Stimulated activated CD8-positive, alpha-beta memory T cell treated with anti-CD3 and anti-CD28 coated beads, Interleukin-7, amount 100 ng/mL, for 4 hours (primary cell): ENCODE data around the gene ARHGAP10.

Source experiments
- DNase-seq, 2 donors: peaks; one replicate each; pipeline ENCODE4 v3.0.0-alpha.2; 2020; ENCODE audit warnings: low read depth in 2 of 2

ARHGAP10 gene

DNA sequence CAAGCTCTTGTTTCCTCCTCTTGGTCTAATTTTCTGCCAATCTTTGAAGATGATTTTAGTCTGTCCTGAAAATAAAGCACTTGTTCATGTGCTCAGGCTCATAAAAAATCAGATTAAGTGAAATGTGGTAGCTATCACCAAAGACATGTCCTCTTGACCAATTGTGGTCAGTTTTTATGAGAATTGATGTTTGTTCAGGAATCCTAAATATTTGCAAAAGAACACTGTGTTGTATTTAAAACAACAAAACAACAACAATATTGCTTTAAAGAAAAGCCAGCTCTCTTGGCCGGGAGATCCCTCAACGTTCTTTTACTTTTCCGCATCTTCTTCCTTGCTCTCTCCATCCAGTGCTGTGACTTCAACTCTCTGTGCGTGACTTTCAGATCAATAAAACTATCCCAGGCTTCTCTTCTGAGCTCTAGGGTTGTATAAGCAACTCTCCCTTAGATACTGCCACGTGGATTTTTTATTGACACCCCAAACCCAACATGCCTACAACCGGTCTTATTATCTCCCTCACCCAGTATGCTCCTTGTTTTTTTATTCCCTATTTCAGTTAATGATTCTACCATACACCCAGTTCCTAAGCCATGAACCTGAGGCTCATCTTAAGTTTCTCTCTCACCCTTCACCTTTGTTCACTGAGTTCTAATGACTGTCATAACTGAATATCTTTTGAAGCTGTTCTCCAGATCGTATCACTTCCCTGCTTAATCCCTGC, 309.9 kb downstream of the ARHGAP10 start:
- no peak for DNase-seq

DNA sequence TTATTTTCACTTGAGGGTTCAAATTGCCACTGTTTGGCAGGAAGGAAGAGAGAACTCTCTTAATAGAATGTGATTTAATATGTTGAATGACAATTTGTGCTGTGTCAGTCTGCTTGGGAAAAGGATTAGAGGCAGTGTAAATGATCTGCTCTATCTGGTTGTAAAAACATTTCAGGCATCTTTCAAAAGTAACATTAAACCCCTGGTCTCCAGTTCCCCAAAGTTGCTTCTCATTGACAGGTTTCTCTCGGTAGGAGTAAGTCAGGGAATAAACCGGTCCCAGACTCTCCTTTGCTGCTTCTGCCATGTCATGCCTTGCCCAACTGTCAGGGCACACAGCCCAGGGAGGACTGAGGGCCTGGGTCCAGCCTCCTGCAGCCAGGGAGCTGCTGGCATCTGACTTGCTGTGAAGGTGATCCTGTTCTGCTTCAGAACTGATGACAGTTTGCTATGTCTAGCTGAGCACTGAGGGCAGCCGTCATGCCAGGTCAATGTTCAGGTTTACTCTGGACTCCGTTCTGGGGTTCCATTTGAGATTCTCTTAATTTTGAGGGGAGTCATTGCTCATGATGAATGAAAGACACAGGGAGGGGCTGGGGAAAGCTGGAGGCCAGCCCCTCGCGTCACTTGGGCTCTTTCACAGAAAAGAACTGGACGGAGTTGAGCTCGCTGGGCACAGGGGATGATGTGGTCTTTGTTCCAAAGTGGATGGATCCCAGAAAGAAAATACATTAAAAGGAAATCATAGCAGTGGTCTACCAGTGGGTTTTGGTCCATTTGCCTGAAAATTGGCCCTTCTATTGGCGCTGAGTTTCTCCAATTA, 312.4 kb downstream of the ARHGAP10 start:
- DNase-seq = no peak

DNA sequence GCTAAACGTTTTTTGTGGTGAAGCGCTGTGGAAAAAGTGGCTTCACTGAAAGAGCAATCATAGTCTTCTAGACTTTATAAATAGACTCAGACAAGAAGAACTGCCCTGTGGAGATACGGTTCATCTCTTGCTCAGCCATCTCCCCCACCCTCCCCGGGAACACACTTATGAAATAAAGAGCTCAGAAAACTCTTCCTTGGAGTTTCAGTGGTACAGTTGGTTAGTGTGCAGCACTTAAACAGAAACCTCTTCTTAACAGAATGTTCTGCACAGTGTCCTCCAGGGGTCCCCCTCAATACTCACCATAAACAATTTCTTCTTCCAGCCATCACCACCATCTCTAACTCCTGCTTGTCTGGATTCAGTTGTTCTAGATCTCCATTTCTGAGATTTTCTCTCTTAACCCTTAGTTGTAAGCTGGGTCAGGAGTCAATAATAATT, 313.0 kb downstream of the ARHGAP10 start:
- DNase-seq = no peak

DNA sequence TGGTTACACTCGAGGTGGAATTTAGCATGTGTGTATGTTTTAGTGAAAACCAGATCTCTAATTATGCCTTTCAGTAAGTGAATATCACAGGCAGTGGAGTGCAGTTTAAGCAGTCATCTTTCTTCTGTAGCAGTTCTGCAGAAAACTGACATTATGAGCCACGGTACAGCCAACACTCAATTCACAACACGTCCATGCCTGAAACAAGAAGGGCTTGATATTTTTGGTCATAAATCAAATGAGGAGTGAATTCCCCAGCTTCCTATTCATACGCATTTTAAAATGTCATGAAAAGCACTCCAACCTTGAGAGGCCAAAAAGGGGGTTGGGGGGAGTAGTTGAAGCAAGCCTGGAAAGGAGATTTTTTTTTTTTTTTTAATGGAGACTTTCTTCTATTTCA, 316.7 kb downstream of the ARHGAP10 start:
- no peak for DNase-seq

DNA sequence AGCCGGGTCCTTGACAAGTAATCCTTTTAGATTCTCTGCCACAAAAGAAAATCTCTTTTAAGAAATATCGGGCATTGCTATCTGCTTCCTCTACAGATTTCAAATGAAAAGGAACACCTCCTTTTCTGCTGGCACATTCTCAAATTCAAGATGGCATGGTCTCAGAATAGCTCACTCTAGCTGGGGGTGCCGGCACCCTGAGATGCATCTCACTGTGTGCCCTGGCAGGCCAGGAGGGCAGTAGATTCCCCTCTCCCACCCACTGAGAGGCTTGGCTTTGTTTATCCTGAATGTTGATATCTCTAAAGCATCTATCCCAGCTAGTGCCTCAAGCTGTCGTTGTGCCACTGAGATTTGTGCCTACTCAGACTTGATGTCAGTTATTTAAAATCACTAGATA, 319.5 kb downstream of the ARHGAP10 start:
- DNase-seq = no peak

DNA sequence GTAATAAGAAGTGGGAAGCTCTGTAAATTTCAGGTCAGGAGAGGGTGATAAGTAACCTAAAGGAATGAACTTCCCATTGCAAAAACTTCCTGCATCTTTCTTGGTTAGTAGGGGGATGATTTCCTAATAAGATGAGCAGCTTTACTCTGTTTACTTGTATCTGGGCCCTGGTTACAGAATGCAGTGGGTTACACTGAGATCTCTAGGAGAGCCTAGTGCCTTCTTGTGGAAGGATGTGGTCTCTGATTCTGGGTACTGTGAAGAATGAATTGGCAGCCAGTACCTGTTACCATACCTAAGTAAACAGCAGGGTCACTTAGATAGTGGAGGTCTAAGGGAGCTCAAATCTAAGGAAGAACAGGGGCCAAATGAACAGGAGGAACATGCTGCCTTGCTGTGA, 320.6 kb downstream of the ARHGAP10 start:
- no peak for DNase-seq

DNA sequence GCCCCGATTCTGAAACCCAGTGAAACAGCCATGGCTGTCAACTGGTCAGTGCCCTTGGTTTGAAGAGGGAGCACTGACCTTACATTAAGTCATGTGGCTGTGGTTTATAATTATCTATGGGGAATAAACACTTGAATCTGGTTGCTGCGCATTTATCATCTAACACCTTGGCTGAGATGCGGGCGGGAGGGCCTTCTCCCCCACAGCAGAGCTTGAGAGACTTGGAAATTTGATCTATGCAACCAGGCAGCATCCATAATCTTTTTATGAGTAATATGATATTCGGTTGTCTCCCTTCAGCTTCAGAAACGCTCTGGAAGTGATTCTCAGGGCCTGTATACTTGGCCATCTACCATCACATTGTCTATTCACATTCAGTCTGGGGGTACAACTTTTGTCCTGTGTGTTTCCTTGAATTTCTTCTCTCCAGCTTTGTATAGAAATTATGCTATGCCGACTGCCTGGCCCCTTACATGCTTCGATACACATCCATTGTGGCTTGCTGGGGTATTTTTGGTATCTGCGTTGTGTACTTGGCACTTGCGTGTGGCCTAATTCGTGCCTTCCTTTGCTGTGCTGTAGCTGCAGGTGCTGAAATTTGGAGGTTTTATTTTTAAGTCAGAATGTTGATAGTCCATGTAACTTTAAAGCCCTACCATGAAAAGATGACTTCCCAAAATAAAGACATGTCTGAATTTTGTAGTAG, 321.6 kb downstream of the ARHGAP10 start:
- no peak for DNase-seq

DNA sequence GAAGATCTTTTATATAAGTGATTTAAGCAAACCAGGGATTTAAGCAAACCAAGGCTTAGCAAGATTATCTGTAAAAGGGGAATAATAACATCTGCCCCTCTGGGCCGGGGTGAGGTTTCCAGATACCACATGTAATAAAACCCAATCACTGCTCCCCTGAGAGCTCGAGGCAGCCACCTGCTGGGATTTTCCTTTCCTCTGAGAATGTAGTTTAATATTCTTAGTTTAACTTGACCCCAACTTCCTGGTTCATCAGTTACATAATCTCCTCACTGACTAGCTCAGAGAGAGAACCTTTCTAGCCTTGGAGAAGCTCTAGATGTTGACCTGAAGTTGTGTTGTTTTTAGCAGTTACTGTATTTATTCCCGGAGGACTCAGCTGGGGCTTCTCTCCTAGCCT, 322.4 kb downstream of the ARHGAP10 start:
- DNase-seq = no peak

DNA sequence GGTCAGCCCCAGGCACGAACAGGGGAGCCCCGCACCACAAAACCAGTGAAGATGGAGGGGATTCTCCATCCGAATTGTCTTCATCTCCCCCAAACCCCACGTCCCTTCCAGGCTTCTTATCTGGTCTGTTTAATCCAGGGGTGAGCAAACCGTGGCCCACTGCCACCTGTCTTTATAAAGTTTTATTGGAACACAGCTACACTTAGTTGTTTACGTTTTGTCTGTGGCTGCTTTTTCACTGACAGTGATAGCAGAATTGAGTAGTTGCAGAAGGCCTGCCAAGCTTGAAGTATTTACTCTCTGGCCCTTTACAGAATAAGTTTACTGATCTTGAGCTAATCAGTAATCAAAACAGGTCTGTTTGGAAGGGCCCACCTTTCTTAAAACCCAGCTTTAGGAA, 324.0 kb downstream of the ARHGAP10 start:
- DNase-seq = no peak

DNA sequence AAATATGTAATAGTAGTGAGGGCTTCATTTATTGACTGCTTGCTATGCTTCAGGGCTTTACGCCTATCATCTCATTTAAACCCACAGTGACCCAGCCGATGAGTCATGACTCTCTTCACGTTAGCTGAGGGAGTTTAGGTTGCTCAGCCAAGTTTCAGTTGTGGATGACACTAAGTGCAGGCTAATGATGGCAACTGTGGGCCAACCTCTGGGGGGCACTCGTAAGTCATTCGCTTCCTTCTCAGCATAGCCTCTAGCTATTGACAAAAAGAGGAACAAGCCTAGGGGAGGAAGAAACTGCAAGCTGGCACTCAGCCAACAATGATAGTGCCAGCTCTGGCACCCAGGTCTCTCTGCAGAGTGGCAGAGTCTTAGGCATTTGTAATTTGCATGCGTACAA, 325.0 kb downstream of the ARHGAP10 start:
- peak; percentile 53 to 67 for DNase-seq

DNA sequence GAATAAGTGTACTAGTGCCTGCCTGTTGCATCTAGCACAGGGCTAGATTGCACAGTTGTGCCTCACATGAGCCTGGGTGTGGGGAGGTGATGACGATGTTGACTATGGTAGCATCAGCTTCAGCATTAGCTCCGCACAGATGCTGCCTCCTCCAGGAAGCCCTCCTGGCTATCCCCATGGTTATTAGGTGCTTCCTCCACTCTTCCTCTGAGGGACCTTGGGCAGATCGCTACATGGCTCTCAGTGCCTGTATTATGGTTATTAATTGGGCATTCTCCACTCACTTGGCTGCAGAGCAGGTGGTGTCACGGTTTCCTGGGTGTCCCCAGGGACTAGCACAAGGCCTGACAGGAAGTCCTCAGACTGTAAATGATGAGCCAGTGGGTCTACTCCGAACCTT, 325.6 kb downstream of the ARHGAP10 start:
- no peak for DNase-seq

DNA sequence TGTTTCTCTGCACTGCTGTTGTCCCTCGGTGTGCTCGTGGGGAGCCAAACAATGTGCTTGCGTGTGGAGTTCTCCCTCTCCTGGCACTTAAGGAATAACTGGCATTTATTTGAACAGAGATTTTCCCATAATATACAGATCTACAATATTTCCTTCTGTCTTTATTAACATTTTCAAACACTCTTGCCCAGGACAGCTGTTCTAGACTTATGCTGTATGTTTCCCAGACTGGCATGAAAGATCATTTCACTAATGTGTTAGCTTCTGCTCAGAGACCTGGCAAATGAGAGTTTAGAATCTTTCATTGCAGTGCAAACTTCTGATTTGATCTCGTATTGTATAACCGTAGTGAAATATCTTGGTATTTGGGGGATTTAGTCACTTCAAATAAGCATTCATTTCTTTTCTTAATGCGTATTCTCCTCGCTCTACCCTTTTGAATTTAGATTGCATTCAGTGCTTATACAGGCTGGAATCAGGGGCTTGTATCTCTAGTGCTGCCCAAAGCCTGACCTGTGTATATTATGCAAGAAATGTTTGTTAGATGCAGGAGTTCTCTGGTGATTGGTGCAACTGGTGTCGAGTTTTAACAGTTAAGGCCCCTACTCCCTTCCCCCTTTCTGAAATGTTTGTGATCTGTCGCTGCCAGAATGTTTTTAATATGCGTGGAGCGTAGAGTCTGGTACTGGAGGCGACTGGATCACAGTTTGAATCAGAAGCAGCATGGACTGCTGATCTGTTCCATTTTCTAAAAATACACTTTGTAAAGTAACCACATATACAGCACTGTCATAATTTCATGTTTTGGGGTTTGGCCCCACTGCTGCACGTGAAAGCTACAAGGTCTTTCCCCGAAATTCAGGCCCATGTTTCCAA, 326.3 kb downstream of the ARHGAP10 start:
- DNase-seq = no peak

DNA sequence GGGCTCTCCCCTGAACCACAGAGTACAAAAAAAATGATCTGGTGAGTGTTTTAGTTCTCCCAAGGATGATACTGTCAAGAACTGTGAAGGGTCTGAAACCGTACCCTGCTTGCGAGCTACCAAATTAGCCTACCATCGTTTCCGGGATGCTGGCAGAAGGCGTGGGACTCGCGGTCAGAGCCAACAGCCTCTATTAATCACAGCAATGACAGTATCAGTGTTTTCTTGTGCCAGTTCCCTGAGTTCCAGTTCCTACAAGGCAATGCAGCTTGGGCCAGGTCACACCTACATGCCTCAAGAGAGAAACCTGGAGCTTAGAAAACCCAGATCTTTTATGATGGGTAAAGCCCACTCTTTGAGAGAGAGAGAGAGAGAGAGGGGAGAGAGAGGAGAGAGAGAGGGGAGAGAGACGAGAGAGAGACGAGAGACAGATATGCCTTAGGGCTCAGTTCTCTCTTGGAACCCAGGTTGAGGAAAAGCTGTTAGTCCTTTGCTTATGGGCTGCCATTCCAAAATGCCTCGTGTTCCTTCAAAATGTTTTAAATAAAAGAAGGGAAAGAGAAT, 327.8 kb downstream of the ARHGAP10 start:
- no peak for DNase-seq

DNA sequence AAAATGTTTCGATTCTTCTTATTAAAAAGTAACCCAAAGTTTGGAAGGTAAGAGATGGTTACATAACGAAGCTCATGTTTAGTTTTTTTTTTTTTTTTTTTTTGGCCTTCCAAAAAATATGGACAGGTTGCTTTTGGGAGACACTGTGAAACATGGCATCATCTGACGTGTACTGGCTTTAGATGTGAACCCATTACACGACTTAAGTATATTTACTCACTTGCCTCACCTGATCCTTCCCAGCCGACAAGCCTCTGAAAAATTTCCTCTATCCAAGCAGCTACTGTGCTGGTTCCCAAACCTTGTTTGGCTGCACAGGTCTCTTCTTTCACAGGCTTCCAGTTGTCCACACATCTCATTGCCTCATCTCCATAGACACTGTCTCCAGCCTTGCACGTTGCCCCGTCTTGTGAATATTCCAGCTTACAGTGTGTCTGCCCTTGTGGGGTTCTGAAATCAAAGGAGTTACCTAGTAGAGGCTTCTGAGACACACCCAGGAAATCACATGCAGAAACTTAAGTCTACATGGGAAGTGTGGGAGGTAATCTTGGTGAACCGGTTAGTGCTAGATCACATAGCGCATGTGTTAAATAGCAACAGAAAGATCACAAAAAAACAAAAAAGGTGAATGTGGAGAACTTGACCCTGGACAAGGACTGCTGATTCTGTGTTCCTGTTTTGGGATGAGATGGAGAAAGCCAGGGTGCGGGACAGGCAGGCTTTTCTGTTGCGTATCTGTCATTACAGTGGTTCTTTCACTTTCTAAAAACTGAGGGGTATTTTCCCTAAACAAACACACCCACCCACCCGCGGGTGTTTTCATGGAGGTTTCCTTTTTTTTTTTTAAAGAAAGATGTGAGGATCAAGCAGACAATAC, 328.6 kb downstream of the ARHGAP10 start:
- DNase-seq = no peak

DNA sequence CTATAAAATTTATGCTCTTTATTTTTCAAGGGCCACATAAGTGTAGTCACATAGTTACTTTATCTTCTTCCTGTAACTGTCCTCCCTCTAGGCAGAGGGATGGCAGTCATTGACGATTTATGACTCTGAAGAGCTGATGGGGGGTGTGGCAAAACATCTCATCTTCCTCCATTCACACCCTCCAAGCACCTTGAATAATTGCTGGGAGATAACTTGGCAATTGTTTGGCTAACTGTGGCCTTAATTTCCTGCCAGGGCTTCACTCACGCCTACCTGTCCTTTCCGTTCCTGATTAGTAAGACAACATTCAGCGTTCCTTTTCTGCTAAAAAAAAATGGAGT, 329.2 kb downstream of the ARHGAP10 start:
- DNase-seq = no peak

DNA sequence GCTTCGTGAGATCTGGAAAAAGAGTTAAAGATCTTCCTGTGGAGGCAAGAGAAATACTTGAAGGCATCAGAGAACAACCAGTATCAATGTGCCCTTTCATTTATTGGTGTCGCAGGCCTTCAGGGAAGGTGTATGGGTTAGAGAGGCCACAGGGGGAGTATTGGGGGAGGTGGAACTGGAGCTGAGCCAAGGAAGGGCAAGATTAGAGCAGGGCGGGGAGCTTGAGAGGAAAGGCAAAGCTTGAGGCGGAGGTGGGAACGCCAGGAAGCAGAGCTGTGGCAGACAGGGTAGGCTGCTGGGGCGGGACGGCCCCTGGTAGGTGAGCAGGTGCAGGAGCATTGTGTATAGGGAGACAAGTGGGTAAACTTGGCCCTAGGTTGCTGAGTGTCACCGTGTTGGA, 329.9 kb downstream of the ARHGAP10 start:
- DNase-seq = no peak

DNA sequence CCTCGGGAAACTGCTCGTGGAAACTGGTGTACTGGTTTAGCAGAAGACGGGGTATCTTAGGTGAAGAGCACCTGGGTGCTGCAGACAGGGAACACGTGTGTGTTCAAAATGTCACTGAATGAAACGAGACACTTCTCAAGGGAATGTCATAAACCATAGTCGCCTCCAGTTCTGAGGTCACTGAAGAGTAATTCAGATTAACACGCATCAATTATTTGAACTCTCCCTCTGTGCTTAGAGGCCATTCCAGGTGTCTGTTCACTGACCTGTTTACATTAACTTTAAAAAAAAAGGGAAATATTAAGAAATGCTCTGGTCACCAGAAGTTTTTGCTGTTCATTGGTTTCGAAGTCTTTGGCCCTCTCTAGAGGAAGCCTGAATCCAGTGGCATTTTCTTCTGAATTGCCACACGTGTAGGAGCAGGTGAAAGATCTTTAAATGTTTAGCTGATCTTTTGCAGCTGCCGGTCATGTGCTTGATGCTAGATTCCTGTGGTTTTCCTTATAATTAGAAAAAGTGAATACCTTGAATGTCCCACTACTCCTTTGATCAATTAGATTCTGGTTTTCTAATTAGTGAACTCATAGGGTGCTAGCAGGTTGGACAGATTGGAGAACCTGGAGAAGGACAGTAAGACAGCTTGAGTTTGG, 330.5 kb downstream of the ARHGAP10 start:
- DNase-seq = no peak

DNA sequence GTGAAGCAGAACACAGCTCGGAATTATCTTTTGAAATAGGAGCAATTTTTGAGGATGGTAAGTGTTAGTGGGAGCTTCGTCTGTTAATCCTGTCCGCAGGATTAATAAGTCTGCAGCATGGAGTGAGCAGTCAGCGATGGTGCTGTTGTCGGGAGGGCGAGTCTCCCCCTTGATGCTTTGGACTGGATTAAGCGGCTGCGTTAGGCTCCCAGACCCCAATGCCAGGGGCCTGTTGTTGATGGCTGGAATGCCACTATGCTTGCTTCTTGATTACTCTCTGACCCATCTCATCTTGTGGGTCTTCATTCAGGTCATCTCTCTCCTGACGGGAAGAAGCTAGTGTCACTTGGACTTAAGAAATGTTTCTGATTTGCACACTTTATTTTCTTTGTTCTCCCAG, 332.6 kb downstream of the ARHGAP10 start:
- DNase-seq = no peak

DNA sequence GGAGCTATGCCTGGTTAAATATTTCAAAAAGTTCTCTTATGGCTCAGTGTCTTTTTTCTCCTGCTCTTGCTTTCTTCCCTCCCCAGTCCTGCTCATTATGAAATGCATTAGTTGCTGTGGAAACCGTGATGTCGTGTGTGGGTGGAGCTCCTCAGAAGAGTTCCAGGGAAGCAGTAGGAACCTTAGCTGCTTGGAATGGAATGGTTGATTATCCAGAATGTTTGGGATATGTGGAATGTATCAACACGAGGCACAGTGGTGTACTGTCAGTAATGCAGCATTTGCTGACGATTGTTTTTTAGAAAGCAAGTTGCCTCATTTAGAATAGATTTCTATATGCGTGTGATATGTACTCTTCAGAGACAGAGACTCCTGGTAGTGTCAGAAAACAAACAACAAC, 333.2 kb downstream of the ARHGAP10 start:
- DNase-seq = no peak
